Measurements from ENCODE around the gene SZT2. TPM values are rescaled to one million over a fixed set of nuclear protein-coding genes. Genes with fewer than 3 reads are reported as not detected.

The SZT2 gene
- total and polyA plus RNA-seq, 2 of the 13 experiments (the other 11 are each of a cell fraction or from before 2014, with no cell fraction given): 8.0 to 8.8 TPM

- no peak for TF ChIP-seq GLMP (CRISPR knock-in tag; IDR thresholded peaks at IDR 0.05; ENCODE audit: borderline replicate concordance)
- TF ChIP-seq TCF7L2 (IDR thresholded peaks at IDR 0.05; ENCODE audit: low read depth, low read length): no peak
- no peak for TF ChIP-seq PRDM4 (CRISPR knock-in tag; IDR thresholded peaks at IDR 0.05; ENCODE audit: borderline replicate concordance)
- TF ChIP-seq ZNF296 (CRISPR knock-in tag; conservative IDR thresholded peaks at IDR 0.05): 0 out of 2 replicates have a peak, but pooled peaks have one; percentile 59
- TF ChIP-seq RERE (CRISPR knock-in tag; IDR thresholded peaks at IDR 0.05; ENCODE audit: low read depth): no peak
- TF ChIP-seq REL (CRISPR knock-in tag; conservative IDR thresholded peaks at IDR 0.05): no peak
- TF ChIP-seq NR1H2 (CRISPR knock-in tag; IDR thresholded peaks at IDR 0.05; ENCODE audit: borderline replicate concordance, low read depth): no peak
- TF ChIP-seq ELF4 (CRISPR knock-in tag; IDR thresholded peaks at IDR 0.05; ENCODE audit: borderline replicate concordance): no peak
- no peak for TF ChIP-seq MEIS1 (CRISPR knock-in tag; IDR thresholded peaks at IDR 0.05; ENCODE audit: borderline replicate concordance)
- TF ChIP-seq RFXANK (CRISPR knock-in tag; IDR thresholded peaks at IDR 0.05): no peak
- TF ChIP-seq PHF21A (CRISPR knock-in tag; IDR thresholded peaks at IDR 0.05): no peak
- no peak for TF ChIP-seq ETV5 (CRISPR knock-in tag; IDR thresholded peaks at IDR 0.05; ENCODE audit: borderline replicate concordance)
- no peak for TF ChIP-seq THAP8 (CRISPR knock-in tag; IDR thresholded peaks at IDR 0.05; ENCODE audit: borderline replicate concordance)
- no peak for TF ChIP-seq ZBTB43 (CRISPR knock-in tag; conservative IDR thresholded peaks at IDR 0.05)
- no peak for TF ChIP-seq TERF1 (CRISPR knock-in tag; IDR thresholded peaks at IDR 0.05)
- TF ChIP-seq ZC3H4 (CRISPR knock-in tag; IDR thresholded peaks at IDR 0.05; ENCODE audit: borderline replicate concordance): peak; percentile 75; the same call in 1 of the 2 replicates
- TF ChIP-seq ZFP37 (CRISPR knock-in tag; IDR thresholded peaks at IDR 0.05; ENCODE audit: borderline replicate concordance): no peak
Measured at GRCh38 chr1:43348343-43348808, 41.3 kb upstream of the SZT2 start (continued).
